Measurements from ENCODE around the gene ART3. TPM values are rescaled to one million over a fixed set of nuclear protein-coding genes. Genes with fewer than 3 reads are reported as not detected.

Gene ART3
- total and polyA plus RNA-seq, 5 experiments from 2014 or later, result not detected

- H3K9me3 Mint-ChIP-seq, result no peaks in the 10 kb centered on the region
- DNase-seq, result no peak
- no peaks in the 10 kb centered on the region for H3K36me3 Mint-ChIP-seq
- POLR2A ChIA-PET, result no interaction called here
- no peak for ATAC-seq
- H3K4me3 Mint-ChIP-seq, result no peak overlapping the region
- H3K4me1 Mint-ChIP-seq, result no peaks in the 10 kb centered on the region
- H3K27me3 Mint-ChIP-seq, result peaks cover 0 to 9% (median 4%) of the 10 kb centered on the region in 5 donors
- no peak overlapping the region for H3K27ac Mint-ChIP-seq
Measured at GRCh38 chr4:76084542-76084941, 10.0 kb downstream of the ART3 start.

- ATAC-seq (no peak), DNase-seq (no peak)
- Mint-ChIP-seq H3K4me3 (no peak overlapping the region), H3K27ac (no peak overlapping the region), H3K4me1 (peaks cover 0 to 7% (median 0%) of the 10 kb centered on the region in 4 donors), H3K36me3 (no peaks in the 10 kb centered on the region), H3K27me3 (peaks cover 0 to 9% (median 1%) of the 10 kb centered on the region in 5 donors), H3K9me3 (no peaks in the 10 kb centered on the region)
- POLR2A ChIA-PET, result no interaction called here
Measured at GRCh38 chr4:76087007-76087769, 12.7 kb downstream of the ART3 start.

GRCh38 chr4:76088719-76089118, 14.2 kb downstream of the ART3 start:
- no peaks in the 10 kb centered on the region for H3K36me3 Mint-ChIP-seq
- H3K27me3 Mint-ChIP-seq, result peaks cover 0 to 9% (median 1%) of the 10 kb centered on the region in 5 donors
- peaks cover 0 to 7% (median 0%) of the 10 kb centered on the region in 4 donors for H3K4me1 Mint-ChIP-seq
- no peak for DNase-seq
- ATAC-seq, result no peak
- no peak overlapping the region for H3K4me3 Mint-ChIP-seq
- POLR2A ChIA-PET, result no interaction called here
- no peaks in the 10 kb centered on the region for H3K9me3 Mint-ChIP-seq
- no peak overlapping the region for H3K27ac Mint-ChIP-seq

GRCh38 chr4:76090241-76090691, 15.8 kb downstream of the ART3 start:
- DNase-seq, result peak in 1 of 10 donors; percentile 7

GRCh38 chr4:76091052-76091451, 16.5 kb downstream of the ART3 start:
- H3K27me3 Mint-ChIP-seq, result peaks cover 0 to 8% (median 1%) of the 10 kb centered on the region in 5 donors
- POLR2A ChIA-PET, result no interaction called here
- ATAC-seq (no peak), DNase-seq (no peak)
- peaks cover 0 to 7% (median 0%) of the 10 kb centered on the region in 4 donors for H3K4me1 Mint-ChIP-seq
- H3K27ac Mint-ChIP-seq, result no peak overlapping the region
- no peak overlapping the region for H3K4me3 Mint-ChIP-seq
- no peaks in the 10 kb centered on the region for H3K36me3 Mint-ChIP-seq
- H3K9me3 Mint-ChIP-seq, result no peaks in the 10 kb centered on the region

More at GRCh38 chr4:76090241-76090691, 15.8 kb downstream of the ART3 start:
- Mint-ChIP-seq H3K27ac (no peak overlapping the region), H3K27me3 (peaks cover 0 to 5% (median 1%) of the 10 kb centered on the region in 5 donors), H3K9me3 (no peaks in the 10 kb centered on the region), H3K4me1 (peaks cover 0 to 7% (median 0%) of the 10 kb centered on the region in 4 donors), H3K4me3 (no peak overlapping the region), H3K36me3 (no peaks in the 10 kb centered on the region)
- POLR2A ChIA-PET, result no interaction called here
- peak; percentile 25 to 54 for ATAC-seq

GRCh38 chr4:76095568-76095967, 21.1 kb downstream of the ART3 start:
- DNase-seq (no peak), ATAC-seq (no peak)
- Mint-ChIP-seq H3K4me1 (peaks cover 0 to 2% (median 0%) of the 10 kb centered on the region in 4 donors), H3K9me3 (no peaks in the 10 kb centered on the region), H3K27ac (no peak overlapping the region), H3K4me3 (no peak overlapping the region), H3K36me3 (no peaks in the 10 kb centered on the region), H3K27me3 (peaks cover 0 to 5% (median 2%) of the 10 kb centered on the region in 5 donors)
- POLR2A ChIA-PET, result no interaction called here

GRCh38 chr4:76096076-76096475, 21.6 kb downstream of the ART3 start:
- H3K9me3 Mint-ChIP-seq, result no peaks in the 10 kb centered on the region
- DNase-seq (no peak), ATAC-seq (no peak)
- peaks cover 0 to 5% (median 2%) of the 10 kb centered on the region in 5 donors for H3K27me3 Mint-ChIP-seq
- POLR2A ChIA-PET, result no interaction called here
- H3K4me3 Mint-ChIP-seq, result no peak overlapping the region
- H3K4me1 Mint-ChIP-seq, result no peaks in the 10 kb centered on the region
- H3K36me3 Mint-ChIP-seq, result no peaks in the 10 kb centered on the region
- no peak overlapping the region for H3K27ac Mint-ChIP-seq

- Mint-ChIP-seq H3K27me3 (no peaks in the 10 kb centered on the region), H3K36me3 (no peaks in the 10 kb centered on the region), H3K27ac (no peak overlapping the region), H3K4me3 (no peak overlapping the region), H3K9me3 (no peaks in the 10 kb centered on the region), H3K4me1 (no peaks in the 10 kb centered on the region)
- POLR2A ChIA-PET, result no interaction called here
- no peak for DNase-seq
- no peak for ATAC-seq
Measured at GRCh38 chr4:76105652-76106051, 31.1 kb downstream of the ART3 start.

GRCh38 chr4:76106442-76106841, 31.9 kb downstream of the ART3 start:
- Mint-ChIP-seq H3K9me3 (no peaks in the 10 kb centered on the region), H3K4me1 (no peaks in the 10 kb centered on the region), H3K36me3 (peaks cover 0 to 2% (median 0%) of the 10 kb centered on the region in 3 donors), H3K27me3 (no peaks in the 10 kb centered on the region), H3K4me3 (no peak overlapping the region), H3K27ac (no peak overlapping the region)
- DNase-seq, result no peak
- POLR2A ChIA-PET, result no interaction called here
- ATAC-seq, result no peak

- Mint-ChIP-seq H3K4me1 (no peaks in the 10 kb centered on the region), H3K36me3 (peaks cover 6 to 11% (median 9%) of the 10 kb centered on the region in 3 donors), H3K27me3 (no peaks in the 10 kb centered on the region), H3K27ac (no peak overlapping the region), H3K9me3 (no peaks in the 10 kb centered on the region), H3K4me3 (no peak overlapping the region)
- POLR2A ChIA-PET, result no interaction called here
- no peak for DNase-seq
- no peak for ATAC-seq
Measured at GRCh38 chr4:76108467-76109181, 34.1 kb downstream of the ART3 start.

GRCh38 chr4:76116821-76117220, 42.3 kb downstream of the ART3 start:
- Mint-ChIP-seq H3K4me1 (no peaks in the 10 kb centered on the region), H3K36me3 (peaks cover 21 to 72% (median 51%) of the 10 kb centered on the region in 3 donors), H3K4me3 (no peak overlapping the region), H3K27me3 (no peaks in the 10 kb centered on the region), H3K9me3 (peaks cover 0 to 9% (median 0%) of the 10 kb centered on the region in 9 donors), H3K27ac (peak overlapping the region in 1 of 10 donors; percentile 65)
- no peak for ATAC-seq
- no peak for DNase-seq
- POLR2A ChIA-PET, result no interaction called here

- no peak for ATAC-seq
- H3K27ac Mint-ChIP-seq, result no peak overlapping the region
- no peaks in the 10 kb centered on the region for H3K4me1 Mint-ChIP-seq
- no peak for DNase-seq
- H3K4me3 Mint-ChIP-seq, result no peak overlapping the region
- H3K9me3 Mint-ChIP-seq, result peaks cover 0 to 9% (median 0%) of the 10 kb centered on the region in 9 donors
- no peaks in the 10 kb centered on the region for H3K27me3 Mint-ChIP-seq
- POLR2A ChIA-PET, result no interaction called here
- H3K36me3 Mint-ChIP-seq, result peaks cover 21 to 79% (median 55%) of the 10 kb centered on the region in 3 donors
Measured at GRCh38 chr4:76117536-76117935, 43.0 kb downstream of the ART3 start.

GRCh38 chr4:76120199-76120598, 45.7 kb downstream of the ART3 start:
- Mint-ChIP-seq H3K4me3 (no peak overlapping the region), H3K9me3 (peaks cover 0 to 9% (median 0%) of the 10 kb centered on the region in 9 donors), H3K36me3 (peaks cover 15 to 84% (median 63%) of the 10 kb centered on the region in 3 donors), H3K27me3 (no peaks in the 10 kb centered on the region), H3K4me1 (no peaks in the 10 kb centered on the region), H3K27ac (no peak overlapping the region)
- ATAC-seq (no peak), DNase-seq (no peak)
- POLR2A ChIA-PET, result interaction anchor here (0.7 kb wide), 1 partner anchor 858 kb away, joined by 4 read pairs; no protein-coding TSS in a partner anchor
